Stimulated activated CD4-positive, alpha-beta T cell treated with anti-CD3 and anti-CD28 coated beads, TNF-alpha, amount 100 ng/mL, for 4 hours (primary cell): ENCODE data around the gene UCHL1.
"Not testable (repeated sequence)": the region's sequence is repeated elsewhere in the genome, so short reads cannot be mapped to it uniquely, and the experiment has no call there.

Experiments
- DNase-seq, 3 experiments: peaks; one replicate each; pipeline ENCODE4 v3.0.0-alpha.2; 2020; ENCODE audit warnings: low read depth in 3 of 3

Gene UCHL1

GRCh38 chr4:41236508-41236907, 20.2 kb upstream of the UCHL1 start:
- no peak for DNase-seq

- no peak for DNase-seq
These were observed 14.8 kb upstream of the UCHL1 start for GRCh38 chr4:41241919-41242318.

GRCh38 chr4:41245983-41246382, 10.7 kb upstream of the UCHL1 start:
- DNase-seq, result no peak

DNA sequence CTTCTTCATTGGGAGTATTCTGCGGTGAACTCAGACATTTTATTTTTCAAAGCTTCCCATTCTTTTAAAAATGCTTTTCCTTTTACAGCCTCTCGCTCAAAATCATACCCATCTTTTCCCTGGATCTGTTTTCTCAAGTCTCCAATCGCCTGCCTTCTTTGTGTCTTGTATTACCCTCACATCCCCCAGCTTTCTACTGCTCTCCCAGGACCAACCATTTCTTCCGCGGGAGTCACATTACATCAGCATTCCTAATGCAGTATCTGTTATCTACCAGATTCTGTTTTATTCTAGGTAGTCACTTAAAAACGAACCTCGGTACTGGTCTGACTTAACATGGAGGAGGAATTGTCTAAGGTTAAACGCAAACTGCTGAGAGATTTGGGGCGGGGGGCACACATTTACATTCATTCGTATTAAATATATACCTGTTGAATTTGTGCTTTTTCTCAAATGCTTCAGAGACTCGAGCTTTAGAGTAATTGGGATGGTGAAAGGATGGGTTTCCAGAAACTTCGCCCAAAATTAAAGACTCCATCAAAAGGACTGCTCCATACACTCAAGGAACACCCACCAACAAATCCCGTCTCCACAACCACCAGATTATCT, 493 bp upstream of the UCHL1 start:
- no peak for DNase-seq

GRCh38 chr4:41257257-41257901, 651 bp downstream of the UCHL1 start:
- peak in 2 of 3 experiments; percentile 22 to 26 for DNase-seq

GRCh38 chr4:41257906-41258305, 1.2 kb downstream of the UCHL1 start:
- no peak for DNase-seq

GRCh38 chr4:41258783-41259182, 2.1 kb downstream of the UCHL1 start:
- DNase-seq, result no peak

DNA sequence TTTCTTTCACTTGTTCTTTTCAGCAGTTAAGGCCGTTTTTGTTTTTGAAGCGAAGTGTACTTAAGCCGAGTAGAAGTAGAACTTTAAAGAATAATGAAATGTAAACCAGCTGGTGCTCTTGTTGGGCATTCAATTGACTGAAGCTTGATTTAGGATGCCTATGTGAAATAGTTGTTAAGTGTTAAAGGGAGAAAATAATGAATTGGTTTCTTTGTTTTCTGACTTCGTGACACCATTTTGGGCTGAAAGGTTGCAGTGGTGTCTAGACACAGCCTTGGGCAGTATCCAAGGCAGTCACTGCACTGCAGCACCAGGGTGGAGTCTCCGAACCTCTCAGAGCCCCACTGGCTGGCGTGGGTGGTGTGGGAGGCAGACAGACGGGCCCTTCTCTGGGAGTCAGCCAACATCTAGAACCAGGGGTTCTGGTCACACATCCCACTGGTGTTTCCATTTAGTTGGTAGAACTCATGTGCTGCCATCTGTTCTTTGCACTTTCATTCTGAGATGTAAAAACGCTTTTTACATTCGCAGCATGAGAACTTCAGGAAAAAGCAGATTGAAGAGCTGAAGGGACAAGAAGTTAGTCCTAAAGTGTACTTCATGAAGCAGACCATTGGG, 3.5 kb downstream of the UCHL1 start:
- DNase-seq, result no peak

DNA sequence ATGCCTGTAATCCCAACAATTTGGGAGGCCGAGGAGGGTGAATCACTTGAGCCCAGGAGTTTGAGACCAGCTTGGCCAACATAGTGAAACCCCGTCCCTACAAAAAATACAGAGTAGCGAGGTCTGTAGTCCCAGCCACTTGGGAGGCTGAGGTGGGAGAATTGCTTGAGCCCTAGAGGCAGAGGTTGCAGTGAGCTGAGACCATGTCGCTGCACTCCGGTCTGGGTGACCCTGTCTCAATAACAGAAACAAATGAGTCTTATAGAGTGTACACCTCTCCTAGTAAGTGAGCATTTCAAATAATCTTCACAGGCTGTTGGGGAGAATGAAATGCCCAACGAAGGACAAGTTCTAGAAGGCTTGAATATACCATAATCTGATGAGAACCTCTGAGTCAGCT, 5.5 kb downstream of the UCHL1 start:
- no peak for DNase-seq

DNA sequence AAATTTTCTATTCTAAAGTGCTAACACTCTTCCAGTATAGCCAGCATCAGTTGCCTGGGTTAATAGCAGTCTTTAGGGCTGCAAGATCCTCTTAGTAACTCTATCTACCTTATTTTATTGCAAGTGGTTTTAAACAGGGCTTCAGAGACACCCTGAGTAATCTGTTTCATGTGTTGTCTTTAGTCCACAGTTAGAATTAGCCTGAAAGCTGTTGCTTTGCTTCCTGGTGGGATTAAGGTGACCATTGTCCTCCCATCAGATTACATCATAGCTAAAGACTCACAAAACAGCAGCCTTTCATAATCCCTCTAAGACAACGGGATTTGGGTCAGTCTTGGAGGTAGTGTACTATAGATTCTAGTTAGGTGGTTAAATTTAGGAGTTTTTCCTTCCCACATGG, 7.5 kb downstream of the UCHL1 start:
- DNase-seq, result no peak

GRCh38 chr4:41267997-41268396, 11.3 kb downstream of the UCHL1 start:
- DNase-seq, result no peak

GRCh38 chr4:41268721-41269517, 12.2 kb downstream of the UCHL1 start:
- DNase-seq, result no peak

DNA sequence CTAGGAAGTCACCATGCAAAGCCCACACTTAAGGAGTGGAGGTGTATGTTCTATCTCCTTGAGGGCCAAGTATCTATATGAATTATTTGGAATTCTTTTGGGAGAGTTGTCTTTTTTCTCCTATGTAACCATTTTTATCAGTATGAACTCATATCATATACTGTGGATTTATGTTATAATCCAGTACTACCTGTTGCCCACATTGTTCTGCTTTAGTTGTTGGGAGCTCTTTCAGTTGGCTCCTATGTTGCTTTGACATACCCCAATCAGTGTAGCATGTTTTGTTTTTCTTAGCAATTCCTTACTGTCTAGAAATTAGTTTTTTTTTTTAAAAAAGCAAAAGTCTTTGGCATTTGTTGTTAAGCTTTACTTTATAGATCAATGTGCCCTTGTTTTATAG, 13.0 kb downstream of the UCHL1 start:
- no peak for DNase-seq

- DNase-seq, result not testable (repeated sequence)
These were observed 19.2 kb downstream of the UCHL1 start for GRCh38 chr4:41275931-41276330.

GRCh38 chr4:41280010-41280409, 23.3 kb downstream of the UCHL1 start:
- no peak for DNase-seq

GRCh38 chr4:41281038-41281634, 24.4 kb downstream of the UCHL1 start:
- DNase-seq, result no peak

DNA sequence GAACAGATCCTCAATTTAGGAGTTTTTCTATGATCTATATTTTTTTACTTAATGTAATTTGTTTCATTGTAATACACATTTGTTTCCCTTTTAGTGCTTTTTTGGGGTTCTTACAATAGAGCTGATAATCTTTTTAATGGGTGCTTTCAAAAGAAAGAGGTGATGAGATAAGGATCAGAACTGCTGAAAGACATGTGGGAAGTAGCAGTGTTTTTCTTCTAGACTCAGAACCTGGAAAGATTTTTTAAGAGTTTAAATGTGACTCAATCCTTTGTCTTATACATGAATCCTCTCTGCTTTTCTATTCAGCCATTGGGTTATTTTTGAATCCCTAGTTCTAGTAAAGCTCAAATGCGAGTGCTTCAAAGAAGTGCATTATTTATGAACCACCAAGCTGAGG, 25.6 kb downstream of the UCHL1 start:
- no peak for DNase-seq

- no peak for DNase-seq
These were observed 28.6 kb downstream of the UCHL1 start for GRCh38 chr4:41285202-41285863.

- no peak for DNase-seq
These were observed 29.1 kb downstream of the UCHL1 start for GRCh38 chr4:41285864-41286235.

- DNase-seq, result no peak
These were observed 30.3 kb downstream of the UCHL1 start for GRCh38 chr4:41287005-41287404.

GRCh38 chr4:41287852-41288251, 31.1 kb downstream of the UCHL1 start:
- no peak for DNase-seq

DNA sequence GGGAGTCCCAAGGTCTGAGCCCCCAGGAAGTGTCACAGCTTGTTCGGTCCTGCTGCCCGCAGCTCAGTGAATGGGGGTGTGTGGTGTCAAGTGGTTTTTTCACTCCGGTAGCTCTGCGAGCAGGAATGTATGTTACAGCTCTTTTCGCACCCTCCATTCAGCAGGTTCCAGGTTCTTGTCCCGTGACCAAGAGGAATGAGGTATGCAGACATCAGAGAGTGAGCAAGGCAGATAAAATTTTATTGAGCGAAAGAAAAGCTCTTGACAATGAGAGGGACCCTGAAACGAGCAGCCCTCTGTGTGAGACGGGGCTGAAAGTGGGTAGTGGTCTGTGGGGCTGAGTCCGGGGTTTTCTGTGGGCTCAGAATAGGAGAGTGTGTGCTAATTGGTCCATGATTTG, 31.5 kb downstream of the UCHL1 start:
- DNase-seq, result no peak
